NCI-H510A (cell line): ENCODE data around the gene MUC4.
"Not testable (repeated sequence)": the region's sequence is repeated elsewhere in the genome, so short reads cannot be mapped to it uniquely, and the experiment has no call there.

Source experiments
- DNase-seq: peaks from one replicate; lab custom pipeline; 2025; lab: John Stamatoyannopoulos, UW

The MUC4 gene

DNA sequence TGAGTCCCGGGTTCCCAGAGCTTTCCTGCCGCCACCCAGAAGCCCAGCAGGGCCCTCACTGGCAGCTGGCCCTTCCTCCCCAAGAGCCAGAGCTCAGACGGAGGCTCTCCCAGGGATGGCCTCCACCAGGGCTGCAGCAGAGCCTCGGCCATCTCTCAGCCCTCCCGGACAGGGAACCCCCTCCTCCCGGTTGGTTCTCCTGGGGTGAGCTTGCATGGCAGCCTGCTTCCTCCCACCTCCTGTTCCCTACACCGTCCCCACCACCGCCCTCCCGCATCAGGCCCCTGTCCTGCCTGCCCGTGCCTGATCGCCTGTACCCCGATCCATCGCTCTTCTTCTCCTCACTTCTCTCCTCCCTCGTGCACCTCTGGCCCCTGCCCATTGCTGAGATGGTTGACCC is 24.1 kb upstream of the MUC4 start:
- DNase-seq: no peak

DNA sequence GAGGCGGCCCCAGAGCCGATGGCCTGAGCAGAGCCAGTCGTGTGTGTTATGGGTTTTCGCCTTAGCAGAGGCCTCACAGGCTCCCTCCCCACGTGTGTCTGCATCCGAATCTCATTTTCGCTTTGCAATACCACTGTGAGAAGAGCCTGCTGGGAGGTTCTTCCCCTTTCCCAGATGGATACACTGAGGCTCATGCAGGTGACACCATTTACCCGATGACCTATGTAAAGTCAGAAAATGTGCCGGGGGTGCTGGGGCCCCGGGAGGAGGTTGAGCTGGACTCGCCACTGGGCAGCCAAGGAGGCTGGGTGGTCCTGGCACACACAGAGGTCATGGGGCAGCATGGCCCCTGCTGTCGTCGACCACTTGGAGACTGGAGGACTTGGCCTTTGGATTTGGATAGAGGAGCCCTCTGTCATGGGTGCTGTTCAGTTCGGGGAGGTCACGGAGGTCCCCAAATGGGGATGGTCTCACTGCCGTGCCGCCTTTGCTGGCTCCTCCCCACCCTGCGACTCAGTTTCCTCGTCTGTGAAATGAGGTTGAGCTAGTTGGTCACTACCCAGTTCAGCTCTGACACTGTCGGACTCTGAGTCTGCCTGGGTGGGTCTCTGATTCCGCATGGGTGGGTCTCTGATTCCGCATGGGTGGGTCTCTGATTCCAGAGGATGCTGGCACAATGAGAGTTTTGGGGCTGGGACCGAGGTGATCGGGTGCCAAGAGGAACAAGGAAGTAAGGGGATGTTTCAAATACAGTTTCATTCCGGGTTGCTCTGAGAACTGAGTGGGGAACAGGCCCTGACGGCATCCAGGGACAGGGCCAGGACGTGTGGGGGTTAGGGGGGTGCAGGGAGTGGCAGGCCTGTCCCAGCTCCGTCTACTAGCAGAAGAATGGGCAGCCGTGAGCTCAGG is 23.2 kb upstream of the MUC4 start:
- no peak for DNase-seq

DNA sequence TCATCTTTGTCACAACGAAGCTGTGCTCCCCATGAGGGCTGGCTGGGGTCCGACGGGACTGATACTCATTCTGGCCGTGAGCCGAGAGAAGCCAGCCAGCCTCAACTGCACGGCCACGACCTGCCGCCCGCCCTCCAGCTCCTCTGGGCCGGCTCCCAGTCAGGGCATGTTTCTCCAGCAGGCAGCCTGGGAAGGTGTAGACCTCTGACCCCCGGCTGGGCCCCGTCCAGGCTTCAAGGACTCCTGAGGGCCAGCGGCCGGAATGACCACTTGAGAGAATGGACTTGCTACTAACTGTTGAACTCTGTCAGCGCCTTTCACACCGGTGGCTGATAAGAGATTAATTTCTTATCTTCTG is 18.1 kb upstream of the MUC4 start:
- DNase-seq: no peak

DNA sequence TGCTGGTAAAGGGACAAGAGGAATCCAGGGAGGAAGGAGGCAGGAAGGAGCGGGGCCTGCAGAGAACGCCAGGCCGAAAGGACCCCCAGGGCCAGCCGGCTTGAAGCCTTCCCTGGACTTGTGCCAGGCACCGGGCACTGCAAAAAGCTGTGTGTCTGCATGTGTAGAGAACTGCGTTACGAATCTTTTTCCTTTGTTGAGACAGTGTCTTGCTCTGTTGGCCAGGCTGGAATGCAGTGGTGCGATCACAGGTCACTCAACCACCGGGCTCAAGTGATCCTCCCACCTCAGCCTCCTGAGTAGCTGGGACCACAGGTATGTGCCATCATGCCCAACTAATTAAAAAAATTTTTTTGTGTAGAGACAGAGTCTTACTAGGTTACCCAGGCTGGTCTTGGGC is 17.0 kb upstream of the MUC4 start:
- no peak for DNase-seq

DNA sequence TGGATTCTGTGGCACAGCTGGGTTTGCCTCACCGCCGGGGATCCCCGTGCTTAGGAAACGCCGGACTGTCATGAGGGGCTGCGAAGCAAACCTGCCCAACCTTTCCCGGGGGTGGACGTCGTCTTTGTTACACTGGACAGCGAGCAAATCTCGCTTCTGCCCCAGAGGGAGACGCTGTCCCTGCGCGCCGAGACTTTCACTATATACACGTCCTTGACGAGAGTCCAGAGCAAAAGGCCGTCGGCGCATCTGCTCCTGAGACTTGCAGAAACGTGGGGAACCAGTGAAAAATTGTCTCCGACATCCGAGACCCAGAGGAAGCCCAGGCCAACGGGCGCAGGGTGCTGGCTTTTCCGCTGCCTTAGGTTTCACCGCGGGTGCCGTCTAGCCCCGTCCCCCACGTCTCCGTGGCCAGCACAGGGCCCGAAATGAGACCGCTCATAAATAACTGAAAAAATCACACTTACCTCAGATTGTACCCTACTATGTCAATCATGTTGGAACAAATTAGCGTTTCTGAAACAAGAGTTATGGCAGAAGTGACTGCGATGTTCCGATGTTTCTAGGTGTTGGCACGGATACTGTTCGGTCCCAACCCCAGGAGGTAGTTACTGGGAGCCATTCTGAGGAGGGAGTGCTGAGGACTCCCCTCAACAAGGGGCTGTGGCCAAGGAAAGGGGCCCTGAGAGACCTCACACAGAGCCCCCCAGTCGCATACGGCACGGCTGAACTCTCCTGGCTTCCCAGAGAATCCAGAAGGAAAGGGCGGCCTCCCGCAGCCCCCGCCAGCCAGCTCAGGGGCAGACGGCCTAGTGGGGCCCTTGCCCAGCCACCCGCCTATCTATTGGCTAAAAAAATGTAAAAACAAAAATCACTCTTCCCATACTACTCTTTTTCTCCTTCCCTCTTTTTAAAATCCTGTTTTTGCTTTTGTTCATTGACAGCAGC is 14.4 kb upstream of the MUC4 start:
- DNase-seq: no peak

DNA sequence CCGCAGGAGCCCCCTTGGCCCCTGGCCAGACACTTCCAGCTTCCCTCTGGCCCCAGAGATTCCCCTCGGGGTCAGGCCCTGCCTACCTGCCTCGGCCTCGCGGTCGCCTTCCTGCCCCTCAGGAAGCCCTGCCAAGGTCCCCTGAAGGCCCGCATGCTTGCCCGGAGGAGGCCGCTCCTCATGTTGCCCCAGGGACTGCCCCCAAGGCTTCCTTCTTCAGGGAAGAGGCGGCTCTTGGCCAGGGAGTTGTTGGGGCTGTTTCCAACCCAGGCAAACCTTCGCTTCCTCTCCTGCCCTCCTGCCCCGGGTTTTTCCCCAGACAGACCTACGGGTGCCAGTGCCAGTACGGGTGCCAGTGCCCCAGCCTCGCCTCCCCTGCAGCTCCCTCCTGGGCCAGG is 13.5 kb upstream of the MUC4 start:
- DNase-seq: no peak

DNA sequence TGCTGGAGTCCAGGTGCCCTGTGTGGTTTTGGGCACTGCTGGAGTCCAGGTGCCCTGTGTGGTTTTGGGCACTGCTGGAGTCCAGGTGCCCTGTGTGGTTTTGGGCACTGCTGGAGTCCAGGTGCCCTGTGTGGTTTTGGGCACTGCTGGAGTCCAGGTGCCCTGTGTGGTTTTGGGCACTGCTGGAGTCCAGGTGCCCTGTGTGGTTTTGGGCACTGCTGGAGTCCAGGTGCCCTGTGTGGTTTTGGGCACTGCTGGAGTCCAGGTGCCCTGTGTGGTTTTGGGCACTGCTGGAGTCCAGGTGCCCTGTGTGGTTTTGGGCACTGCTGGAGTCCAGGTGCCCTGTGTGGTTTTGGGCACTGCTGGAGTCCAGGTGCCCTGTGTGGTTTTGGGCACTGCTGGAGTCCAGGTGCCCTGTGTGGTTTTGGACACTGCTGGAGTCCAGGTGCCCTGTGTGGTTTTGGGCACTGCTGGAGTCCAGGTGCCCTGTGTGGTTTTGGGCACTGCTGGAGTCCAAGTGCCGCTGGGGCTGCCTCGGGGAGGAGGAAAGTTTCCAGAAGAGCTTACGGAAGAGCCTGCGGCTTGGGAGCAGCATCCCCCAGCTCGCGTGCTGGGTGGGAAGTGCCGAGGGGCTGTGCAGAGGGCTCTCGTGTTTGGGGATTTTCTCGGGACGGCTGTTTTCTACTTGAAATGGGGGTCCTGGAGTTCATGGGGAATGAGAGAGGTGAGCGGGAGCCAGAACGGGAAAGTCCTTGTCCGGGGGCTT is 12.9 kb upstream of the MUC4 start:
- not testable (repeated sequence) for DNase-seq

DNA sequence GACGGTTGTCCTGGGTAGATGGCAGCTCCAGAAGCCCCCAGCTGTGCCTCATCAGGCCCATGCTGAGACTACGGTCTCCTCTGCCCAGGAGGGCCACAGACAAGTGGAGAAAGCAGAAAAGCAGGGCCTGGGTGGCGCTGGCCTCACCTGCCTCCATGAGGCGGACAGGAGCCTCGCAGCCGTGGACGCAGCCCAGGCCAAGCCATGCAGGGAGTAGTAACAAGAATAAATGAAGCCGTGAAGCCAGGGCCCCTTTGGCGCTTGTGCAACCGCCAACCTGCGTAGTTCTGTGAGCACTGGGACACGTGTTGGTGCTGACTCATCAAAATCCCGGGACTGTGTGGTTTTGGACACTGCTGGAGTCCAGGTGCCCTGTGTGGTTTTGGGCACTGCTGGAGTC is 12.3 kb upstream of the MUC4 start:
- no peak for DNase-seq

DNA sequence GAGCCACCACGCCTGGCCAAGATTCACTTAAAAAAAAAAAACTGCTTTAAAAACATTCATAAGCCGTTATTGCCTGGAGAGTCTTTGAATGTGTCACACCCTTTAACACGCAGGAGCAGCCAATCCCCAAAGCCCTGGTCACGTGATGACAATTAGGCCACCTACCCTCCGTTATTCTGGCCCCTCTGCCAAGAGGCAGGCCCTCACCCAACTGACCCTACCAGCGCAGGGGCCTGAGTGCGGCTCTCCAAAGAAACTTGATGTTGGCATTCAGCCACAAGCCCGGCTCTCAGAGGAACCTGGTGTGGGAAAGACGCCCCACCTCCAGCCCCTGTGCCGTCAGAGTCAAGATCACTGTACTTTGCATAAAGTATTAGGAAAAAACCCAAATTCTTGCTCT is 11.6 kb upstream of the MUC4 start:
- DNase-seq: no peak

DNA sequence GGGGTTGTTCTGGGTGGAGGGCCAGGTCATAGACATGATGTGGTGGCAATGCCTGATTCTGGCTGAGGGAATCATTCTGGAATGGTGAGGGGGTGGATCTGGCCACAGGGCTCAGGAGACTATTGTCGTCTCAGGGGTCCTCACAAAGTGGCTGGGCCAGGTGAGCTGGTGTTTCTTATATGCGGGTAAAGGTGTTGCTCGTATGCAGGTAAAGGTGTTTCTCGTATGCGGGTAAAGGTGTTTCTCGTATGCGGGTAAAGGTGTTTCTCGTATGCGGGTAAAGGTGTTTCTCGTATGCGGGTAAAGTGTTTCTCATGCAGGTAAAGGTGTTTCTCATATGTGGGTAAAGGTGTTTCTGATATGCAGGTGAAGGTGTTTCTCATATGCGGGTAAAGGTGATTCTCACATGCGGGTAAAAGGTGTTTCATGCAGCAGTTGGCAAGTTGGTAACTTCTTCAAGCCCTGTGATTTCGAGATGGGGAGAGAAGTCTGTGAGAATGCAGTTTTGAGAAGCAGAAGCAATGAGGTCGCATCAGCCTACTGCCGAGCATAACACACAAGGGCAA is 10.5 kb upstream of the MUC4 start:
- DNase-seq: no peak

DNA sequence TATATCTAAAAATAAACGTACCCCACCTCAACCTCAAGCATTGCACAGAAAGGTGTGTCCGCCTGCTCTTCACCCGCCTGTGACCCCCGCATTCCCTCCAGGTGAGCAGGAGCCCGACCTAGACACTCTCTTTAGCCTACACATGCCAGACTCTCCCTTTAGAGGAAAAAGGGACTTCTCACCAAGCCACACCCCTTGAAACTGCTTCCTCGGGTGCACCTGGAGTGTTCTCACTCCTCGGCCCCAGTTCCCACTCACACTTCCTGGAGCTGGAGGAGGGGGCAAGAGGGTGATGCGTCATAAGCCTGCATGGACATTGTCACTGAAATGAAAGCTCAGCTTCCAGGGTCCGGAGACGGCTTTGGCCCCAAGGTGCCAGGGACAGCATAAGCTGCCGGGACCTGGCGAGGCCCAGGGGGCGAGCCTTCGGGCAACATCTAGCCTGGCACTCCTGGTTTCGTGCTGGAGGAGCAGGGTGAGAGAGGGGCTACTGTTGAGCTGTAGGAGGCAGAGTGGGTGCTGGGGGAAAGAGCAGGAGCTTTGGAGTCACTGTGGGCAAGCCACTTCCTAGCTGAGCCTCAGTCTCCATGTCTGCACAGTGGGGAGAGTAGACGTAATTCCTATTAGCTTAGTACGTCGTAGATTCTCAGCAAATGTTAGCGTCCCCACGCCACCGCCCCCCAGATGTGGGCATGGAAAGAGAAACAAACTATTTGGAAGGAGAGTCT is 9.8 kb upstream of the MUC4 start:
- DNase-seq: no peak

DNA sequence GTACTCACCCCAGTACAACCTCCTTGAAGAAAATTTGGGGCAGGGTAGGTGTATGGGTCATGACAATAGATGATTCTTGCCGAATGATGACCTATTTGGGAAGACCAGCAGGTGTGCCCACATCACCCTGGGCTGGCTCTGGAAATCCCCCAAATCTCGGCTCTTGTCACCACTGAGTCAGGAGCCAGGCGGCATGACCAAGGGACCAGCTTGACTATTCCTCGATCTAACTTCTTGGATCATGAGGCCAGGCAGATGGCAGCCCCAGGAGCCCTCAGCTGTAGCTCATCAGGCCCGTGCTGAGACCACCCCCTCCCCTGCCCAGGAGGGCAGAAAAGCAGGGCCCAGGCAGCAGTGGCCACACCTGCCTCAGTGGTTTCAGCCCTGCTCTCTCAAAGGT is 9.2 kb upstream of the MUC4 start:
- DNase-seq: no peak

DNA sequence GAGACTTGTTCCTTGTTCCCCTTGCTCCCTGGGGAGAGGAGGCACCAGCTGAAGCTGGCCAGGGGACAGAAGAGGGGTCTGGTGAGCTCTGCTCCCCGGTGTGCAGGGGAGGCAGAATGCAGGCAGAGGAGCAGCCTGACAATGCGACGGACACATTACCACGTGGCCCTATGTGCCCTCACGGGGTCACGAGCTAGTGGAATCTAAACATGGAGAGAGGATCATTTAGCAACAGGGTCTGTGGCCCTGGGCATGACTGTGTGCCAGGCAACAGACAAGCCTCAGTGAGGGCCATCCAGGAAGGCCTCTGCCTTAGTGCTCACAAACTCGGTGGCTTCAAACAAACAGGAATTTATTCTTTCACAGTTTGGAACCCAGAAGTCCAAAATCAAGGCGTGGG is 8.5 kb upstream of the MUC4 start:
- DNase-seq: no peak

DNA sequence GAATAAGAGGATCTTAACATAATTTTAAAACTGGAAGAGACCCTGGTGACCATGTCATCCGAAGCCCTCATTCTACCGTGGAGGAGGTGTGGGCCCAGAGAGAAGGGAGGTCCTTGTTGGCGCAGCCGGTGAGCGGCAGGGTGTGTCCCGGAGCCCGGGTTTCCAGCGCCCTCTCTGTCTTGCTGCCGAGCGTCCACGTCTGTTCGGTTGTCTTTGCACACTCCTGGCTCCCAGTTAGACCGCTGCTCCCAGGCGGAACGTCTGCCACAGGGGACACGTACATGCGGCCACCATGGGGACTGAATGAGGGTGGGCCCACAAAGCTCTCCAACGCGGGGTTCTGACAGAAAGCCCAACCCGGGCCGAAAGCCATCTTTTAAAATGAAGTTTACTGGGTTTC is 6.6 kb upstream of the MUC4 start:
- no peak for DNase-seq

DNA sequence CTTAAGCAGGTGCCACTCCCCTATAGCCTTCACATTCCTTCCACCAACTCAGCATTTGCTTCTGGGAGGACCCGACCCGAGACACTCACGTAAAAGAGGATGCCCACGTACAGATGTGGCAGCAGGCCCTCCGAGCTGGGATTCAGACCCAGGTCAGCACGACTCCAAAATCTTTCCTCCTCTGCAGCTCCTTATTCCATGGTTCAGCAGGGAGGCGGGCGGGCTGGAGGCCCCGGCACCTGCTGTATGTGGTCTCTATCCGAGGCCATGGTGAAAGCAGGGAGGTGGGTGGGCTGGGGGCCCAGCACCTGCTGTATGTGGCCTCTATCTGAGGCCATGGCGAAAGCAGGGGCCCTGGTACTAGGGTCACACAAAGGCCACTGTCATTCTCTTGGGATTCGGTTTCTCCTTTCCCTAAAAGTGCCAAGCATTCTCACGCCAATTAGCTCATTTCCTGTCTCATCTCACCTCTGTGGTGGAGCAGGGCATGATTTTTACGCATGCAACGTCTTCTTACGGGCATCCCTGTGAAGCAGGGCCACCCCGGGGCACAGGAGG is 5.9 kb upstream of the MUC4 start:
- DNase-seq: no peak

DNA sequence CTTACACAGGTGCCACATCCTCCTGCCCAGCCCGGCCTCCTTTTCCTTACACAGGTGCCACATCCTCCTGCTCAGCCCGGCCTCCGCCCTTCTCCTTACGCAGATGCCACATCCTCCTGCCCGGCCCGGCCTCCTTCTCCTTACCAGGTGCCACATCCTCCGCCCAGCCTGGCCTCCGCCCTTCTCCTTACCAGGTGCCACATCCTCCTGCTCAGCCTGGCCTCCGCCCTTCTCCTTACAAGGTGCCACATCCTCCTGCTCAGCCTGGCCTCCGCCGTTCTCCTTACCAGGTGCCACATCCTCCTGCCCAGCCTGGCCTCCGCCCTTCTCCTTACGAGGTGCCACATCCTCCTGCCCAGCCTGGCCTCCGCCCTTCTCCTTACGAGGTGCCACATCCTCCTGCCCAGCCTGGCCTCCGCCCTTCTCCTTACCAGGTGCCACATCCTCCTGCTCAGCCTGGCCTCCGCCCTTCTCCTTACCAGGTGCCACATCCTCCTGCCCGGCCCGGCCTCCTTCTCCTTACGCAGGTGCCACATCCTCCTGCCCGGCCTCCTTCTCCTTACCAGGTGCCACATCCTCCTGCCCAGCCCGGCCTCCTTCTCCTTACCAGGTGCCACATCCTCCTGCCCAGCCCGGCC is 4.7 kb upstream of the MUC4 start:
- DNase-seq: not testable (repeated sequence)

DNA sequence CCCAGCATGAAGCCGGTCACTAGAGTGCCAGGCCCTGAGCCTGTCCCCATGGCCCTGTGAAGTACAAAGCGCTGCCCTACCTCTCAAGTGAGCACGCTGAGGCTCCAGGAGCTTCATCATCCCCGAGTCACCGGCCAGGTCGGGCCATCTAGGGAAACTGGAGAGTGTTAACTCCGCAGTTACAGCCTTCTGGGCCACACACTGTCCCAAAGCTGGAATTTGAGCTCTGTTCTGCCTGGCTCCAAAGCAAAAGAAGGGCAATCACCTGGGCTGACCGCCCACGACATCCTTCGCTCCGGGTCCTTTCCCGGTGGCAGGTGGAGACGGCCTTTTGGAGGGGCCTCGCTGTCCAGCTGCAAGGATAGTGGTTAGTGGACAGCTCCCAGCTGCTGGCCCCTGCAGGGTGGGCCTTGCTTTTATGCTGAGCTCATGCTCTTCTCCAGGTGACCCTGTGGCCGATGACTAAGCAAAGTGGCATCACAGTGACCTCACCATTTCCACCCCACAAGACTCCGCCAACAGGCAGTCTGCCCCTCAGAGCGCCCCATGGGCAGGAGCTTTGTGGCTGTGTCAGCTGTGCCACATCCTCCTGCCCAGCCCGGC is 3.5 kb upstream of the MUC4 start:
- DNase-seq: no peak

DNA sequence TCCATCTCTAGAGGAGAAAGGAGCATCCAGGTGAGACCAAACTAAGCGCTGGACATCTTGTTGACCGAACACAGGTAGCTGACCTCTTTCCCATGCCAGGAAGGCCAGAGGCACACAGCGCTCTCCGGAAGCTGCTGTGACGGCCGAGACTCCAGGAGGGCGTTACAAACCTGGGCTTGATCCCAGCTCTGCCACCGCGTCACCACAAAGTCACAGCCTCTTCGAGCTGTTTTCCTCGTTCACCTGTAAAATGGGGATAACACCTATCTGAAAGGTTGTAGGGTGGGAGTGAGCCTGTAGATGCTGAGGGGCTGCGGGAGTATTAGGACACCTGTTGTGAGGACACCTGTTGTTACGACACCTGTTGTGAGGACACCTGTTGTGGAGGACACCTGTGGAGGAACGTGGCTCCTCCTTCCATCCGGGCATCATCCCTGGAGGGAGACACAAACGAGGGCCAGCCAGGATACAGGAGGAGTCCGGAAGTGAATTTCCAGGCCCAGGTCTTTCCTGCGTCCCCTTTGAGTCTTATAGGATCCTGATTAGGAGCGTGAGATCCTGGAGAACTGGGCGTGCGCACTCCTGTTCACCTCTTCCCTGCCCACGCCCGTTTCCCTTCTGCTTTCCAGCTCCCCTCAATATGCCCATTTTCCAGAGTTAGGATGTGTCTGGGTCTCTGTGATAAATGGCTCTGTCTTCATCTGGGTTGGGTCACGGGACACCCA is 2.3 kb upstream of the MUC4 start:
- DNase-seq: no peak

DNA sequence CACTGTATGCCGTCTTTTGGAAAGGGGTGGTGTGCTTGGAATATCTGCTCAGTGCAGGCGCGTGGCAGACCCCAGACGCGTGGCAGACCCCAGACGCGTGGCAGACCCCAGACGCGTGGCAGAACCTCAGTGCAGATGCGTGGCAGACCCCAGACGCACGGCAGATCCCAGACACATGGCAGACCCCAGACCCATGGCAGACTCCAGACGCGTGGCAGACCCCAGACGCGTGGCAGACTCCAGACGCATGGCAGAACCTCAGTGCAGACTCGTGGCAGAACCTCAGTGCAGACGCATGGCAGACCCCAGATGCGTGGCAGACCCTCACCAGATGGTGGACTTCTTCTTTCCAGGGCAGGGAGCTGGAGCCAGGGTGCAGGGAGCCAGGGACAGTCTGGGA is 637 bp upstream of the MUC4 start:
- no peak for DNase-seq
